Left forelimb (tissue), 1 donor: ENCODE measurements around the gene POGK.

Experiments used
- DNase-seq: peaks from one replicate; pipeline ENCODE4 v3.0.0-alpha.2; 2018; ENCODE audit warnings: low spot score

POGK gene

DNA sequence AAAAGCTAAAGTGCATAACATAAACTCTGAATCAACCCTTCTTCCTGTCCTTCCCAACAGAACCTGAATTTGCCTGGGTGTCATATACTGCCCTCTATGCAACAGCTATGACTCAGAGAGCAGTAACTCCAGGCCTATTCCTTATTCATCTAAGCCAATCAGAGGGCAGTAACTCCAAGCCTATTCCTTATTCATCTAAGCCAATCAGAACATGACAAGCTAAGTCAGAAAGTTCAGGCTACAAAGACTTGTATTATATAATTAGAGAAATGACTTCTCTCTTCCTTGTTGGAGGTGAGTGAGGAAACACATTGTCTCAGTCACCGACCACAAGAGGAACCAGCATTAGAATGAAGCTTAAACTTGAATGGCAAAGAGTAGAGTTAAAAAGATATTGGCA, 63.0 kb downstream of the POGK start:
- no peak for DNase-seq

- no peak for DNase-seq
These were observed 64.0 kb downstream of the POGK start for GRCh38 chr1:166903232-166903631.

GRCh38 chr1:166905136-166905535, 65.9 kb downstream of the POGK start:
- DNase-seq = no peak

DNA sequence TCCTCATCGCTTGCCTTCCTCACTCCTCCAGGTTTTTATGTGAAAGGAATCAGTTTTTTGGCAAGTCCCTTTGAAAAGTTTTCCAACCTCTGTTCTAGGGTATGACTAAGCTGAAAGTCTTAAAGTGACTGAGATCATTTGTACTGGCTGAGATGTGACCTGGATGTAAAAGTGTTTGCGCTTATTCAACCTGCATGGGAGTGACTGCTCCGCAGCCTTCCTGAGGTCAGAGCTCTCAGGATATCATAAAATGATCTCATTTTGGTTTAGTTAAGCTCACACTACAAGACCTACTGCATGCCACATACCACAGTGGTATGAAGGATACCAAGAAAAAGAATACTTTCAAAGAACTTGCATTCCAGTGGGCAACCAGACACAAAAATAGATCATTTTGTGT, 66.6 kb downstream of the POGK start:
- no peak for DNase-seq
